Stimulated activated CD4-positive, alpha-beta T cell treated with anti-CD3 and anti-CD28 coated beads, Interleukin-1b, Interleukin-23, amount 100 ng/mL, for 4 hours (primary cell): Measurements from ENCODE around the gene RNASE4.

Source experiments
- DNase-seq, 2 donors: peaks; one replicate each; pipeline ENCODE4 v3.0.0-alpha.2; 2020; ENCODE audit warnings: low read depth in 2 of 2

RNASE4 gene

DNA sequence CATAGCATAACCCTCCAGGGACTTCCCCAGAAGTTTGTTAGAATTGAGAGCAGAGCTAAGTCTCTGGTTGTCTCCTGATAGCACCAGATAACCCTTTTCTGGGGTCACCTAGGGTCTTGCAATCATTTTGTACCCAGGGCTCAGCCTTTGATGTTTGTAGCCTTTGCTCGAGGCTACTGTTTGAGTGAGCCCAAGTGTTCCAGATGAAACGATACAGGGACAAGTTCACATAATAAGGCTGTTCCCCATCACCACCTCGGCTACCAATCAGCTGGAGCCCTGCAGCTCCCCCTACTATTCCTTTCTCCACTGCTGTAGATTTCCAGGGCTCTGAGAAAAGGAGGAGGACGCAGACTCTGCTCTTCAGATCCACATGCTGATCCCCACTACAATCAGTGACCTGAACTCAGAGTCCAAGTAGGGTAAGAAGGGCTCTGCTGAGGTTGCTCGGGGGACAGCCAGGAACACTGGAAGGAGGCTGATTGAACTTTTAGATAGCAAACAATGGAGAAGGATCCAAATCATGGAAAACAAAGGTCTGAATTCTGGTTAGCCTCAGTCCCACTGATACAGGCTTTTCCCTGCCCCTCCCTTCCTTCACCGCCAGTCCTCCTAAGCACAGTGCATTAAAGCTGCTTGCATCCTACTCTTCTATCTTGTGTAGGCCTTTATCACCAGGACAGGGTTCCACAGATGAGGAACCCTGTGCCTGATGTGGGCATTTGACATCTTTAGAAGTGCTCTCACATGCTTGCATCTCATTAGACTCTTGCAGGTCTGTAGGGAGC is 61.4 kb downstream of the RNASE4 start, which contains the start of gene EDDM3A:
TSS of gene EDDM3A (plus strand) at position 317 of the 788 bp plus-strand sequence. CDS start 1,694 bp downstream, outside the sequence.
- no peak for DNase-seq

DNA sequence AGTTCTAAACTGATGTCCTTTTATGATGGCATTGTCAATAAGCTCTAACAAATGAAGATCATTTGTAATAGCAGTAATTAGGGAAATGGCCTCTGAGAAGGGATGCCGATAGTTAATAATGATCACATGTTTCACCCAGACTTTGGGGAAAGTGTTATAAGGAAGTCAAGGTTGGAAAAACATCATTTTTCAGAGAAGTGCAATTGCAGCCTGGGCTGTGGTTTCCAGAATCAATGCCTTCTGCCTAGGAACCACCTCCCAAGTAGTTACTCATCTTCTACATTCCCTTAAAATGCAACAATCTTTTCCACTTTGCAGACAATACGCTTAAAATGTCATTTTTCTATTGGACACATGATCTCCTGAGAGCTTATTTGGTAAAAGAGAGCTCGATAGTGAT is 62.2 kb downstream of the RNASE4 start:
- no peak for DNase-seq

DNA sequence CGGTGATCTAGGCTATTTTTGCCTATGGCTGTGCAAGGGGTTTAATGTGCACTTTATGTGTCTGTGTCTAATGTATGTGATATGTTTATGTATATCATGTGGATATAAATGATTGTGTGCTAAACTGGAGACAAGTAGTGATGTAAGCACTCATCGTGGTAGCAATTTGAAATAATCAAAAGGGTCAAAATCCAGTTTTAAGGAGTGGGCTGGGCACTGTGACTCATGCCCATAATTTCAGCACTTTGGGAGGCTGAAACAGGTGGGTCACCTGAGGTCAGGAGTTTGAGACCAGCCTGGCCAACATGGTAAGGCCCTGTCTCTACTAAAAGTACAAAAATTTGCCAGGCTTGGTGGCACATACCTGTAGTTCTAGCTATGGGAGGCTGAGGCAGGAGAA is 64.1 kb downstream of the RNASE4 start:
- DNase-seq: no peak

DNA sequence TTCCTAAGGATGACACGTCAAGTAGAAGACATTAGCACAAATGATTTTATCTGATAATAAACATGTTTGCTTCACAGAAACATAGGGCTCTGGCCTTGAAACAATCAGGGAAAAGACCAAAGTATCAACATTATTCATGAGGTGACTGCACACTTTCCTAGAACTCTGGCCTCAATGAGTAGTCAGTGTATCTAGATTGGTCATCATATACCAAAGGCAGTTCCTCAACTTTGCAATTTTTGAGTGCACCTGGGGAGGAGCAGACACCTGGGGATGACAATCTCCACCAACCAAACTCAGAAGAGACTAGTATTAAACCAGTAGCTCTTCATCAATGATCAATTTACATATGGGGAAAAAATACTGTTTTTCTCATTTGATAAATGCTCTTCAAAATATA is 65.8 kb downstream of the RNASE4 start:
- no peak for DNase-seq
